Measurements from ENCODE around the gene GAREM2.

DNA sequence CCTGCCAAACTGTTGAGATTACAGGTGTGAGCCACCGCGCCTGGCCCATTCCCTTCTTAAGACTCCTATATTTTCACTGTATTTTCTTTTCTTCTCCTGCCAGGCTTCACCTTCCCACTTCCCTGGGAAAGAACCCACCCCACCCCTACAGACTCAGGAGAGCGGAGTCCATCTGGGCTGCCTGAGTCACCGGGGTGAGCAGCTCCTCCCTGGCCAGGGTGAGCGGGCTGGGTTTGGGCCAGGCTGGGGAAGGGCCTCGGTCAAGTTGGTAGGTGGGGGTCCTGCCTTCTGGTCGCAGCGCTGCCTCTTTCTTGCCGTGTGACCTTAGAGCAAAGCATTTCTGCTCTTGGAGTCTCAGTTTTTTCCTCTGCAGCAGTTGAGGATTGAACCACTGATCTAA, 2.1 kb upstream of the GAREM2 start:
- TF ChIP-seq, protein P1, sequence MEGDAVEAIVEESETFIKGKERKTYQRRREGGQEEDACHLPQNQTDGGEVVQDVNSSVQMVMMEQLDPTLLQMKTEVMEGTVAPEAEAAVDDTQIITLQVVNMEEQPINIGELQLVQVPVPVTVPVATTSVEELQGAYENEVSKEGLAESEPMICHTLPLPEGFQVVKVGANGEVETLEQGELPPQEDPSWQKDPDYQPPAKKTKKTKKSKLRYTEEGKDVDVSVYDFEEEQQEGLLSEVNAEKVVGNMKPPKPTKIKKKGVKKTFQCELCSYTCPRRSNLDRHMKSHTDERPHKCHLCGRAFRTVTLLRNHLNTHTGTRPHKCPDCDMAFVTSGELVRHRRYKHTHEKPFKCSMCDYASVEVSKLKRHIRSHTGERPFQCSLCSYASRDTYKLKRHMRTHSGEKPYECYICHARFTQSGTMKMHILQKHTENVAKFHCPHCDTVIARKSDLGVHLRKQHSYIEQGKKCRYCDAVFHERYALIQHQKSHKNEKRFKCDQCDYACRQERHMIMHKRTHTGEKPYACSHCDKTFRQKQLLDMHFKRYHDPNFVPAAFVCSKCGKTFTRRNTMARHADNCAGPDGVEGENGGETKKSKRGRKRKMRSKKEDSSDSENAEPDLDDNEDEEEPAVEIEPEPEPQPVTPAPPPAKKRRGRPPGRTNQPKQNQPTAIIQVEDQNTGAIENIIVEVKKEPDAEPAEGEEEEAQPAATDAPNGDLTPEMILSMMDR (IDR thresholded peaks at IDR 0.05; ENCODE audit: low read depth, low read length, poor library complexity, severe bottlenecking), result no peak
- TF ChIP-seq EZH2phosphoT487 (IDR thresholded peaks at IDR 0.05; ENCODE audit: borderline replicate concordance, low read length), result no peak
